Stimulated activated CD8-positive, alpha-beta memory T cell treated with anti-CD3 and anti-CD28 coated beads, Interleukin-12 subunit alpha, Interleukin-12 subunit beta, amount 100 ng/mL, for 1 hour (primary cell): ENCODE results near the gene HP.
A peak's percentile ranks its signal among the peaks of the same experiment; 100 is the strongest.

ENCODE experiments used
- DNase-seq: peaks from one replicate; pipeline ENCODE4 v3.0.0-alpha.2; 2020; ENCODE audit warnings: low read depth

The HP gene

GRCh38 chr16:72092832-72093447, 38.6 kb downstream of the HP start:
- DNase-seq, result no peak

GRCh38 chr16:72093448-72094265, 39.4 kb downstream of the HP start, which contains the start of the genes DHX38 and TXNL4B:
DHX38 (plus strand) TSS chr16:72093847; CDS start chr16:72096158, 2,311 bp downstream.
TXNL4B (minus strand) TSS chr16:72093620; CDS start chr16:72090749, 2,871 bp downstream.
- peak; percentile 82 for DNase-seq

GRCh38 chr16:72094266-72094610, 39.9 kb downstream of the HP start:
- DNase-seq, result peak; percentile 8

- no peak for DNase-seq
Observed at GRCh38 chr16:72098936-72099335, 44.6 kb downstream of the HP start.

- no peak for DNase-seq
Observed at GRCh38 chr16:72099377-72099818, 45.1 kb downstream of the HP start.

GRCh38 chr16:72101195-72101594, 46.9 kb downstream of the HP start:
- no peak for DNase-seq

GRCh38 chr16:72104905-72105304, 50.6 kb downstream of the HP start:
- DNase-seq, result no peak

- DNase-seq, result no peak
Observed at GRCh38 chr16:72105978-72106377, 51.7 kb downstream of the HP start.

GRCh38 chr16:72107371-72107770, 53.1 kb downstream of the HP start:
- DNase-seq, result no peak

GRCh38 chr16:72108353-72109102, 54.2 kb downstream of the HP start:
- DNase-seq, result no peak

GRCh38 chr16:72109300-72109699, 55.0 kb downstream of the HP start:
- no peak for DNase-seq

- no peak for DNase-seq
Observed at GRCh38 chr16:72109966-72110530, 55.7 kb downstream of the HP start.
